NCI-H2081 treated with DMSO at 0.1 percent for 48 hours (cell line): ENCODE data around the gene TMED10.
"Not testable (repeated sequence)": the region's sequence is repeated elsewhere in the genome, so short reads cannot be mapped to it uniquely, and the experiment has no call there.

Experiments used
- DNase-seq: peaks from one replicate; lab custom pipeline; 2025; lab: John Stamatoyannopoulos, UW

Gene TMED10

DNA sequence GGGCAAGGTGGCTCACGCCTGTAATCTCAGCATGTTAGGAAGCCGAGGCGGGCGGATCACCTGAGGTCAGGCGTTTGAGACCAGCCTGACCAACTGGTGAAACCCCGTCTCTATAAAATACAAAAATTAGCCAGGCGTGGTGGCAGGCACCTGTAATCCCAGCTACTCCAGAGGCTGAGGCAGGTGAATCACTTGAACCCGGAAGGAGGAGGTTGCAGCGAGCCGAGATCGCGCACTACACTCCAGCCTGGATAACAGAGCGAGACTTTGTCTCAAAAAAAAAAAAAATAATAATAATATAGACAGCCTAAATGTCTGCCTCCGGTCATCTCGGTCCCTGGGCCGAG, 49.0 kb downstream of the TMED10 start:
- DNase-seq = not testable (repeated sequence)

DNA sequence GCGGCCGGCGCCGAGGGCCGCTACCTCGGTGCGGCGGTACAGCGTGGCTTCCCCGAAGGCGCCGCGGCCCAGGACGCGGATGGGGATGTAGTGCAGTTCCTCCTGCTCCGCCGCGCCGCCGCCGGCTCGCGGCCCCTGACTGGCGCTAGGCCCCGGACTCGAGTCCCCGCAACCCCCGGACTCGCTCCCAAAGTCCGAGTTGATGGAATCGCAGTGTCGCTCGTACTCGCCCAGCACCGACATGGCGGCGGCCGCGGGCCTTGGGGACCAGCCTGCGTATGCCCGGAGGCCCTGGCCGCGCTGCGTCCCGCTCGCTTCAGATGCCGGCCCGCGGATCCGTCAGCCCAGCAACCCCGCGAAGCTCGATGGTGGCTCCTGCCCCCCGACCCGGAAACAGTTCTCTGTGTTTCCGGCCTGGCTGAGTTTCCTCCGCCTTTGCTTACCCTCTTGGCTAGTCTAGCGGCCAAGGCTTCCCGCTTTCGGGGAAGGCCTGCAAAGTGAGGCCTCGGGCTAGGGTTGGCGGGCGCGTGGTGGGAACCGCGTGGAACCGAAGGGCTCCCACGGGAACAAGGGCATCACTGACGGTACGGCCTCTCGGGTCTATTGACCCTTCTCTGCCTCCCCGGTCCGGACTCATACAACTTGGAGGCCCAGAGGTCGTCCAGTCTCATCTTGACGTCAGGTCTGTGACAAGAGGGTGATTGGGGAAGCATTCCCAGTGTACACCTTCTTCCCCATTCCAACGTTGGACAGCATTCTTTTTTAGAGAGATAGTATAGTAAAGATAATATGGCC, 49.5 kb downstream of the TMED10 start, which contains the start of gene NEK9:
Gene NEK9 (minus strand): TSS at position 370 of the 795 bp plus-strand sequence. CDS start 127 bp downstream, at position 243.
- peak; percentile 5 for DNase-seq

DNA sequence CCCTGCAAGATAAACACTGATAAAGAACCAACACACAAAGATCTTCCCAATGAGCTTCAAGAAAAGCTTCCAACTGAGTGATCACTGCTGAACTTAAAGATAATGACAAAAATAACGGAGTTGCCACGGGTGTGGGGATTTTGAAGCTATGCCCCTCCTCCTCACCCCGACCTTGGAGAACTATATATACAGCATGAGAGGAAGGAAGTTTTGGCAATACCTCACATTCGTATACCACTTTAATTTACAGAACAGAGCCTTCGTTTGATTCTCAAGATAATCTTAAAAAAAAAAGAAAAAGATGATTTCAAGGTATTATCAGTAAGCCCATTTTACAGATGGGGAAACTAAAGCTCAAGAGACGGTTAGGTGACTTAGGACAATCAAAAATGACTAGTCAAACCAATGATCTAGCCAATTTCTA, 50.3 kb downstream of the TMED10 start:
- no peak for DNase-seq

DNA sequence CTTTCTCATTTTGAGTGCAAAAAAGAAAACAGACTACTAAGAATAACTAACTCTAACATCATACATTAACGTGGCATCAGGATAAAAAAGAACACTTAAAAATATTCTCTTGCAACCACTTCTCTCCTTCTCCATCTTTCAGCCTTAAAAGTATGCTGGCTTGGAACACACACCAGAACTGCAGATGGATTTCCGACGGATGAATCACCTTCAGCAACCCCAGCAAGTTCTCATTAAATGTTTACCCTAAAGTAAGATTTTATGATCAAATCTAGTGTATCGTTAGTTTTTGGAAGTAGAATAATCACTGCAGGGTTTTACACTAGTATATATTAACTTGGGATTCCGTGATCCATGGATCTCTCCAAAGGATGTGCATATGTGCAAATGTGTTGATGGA, 50.8 kb downstream of the TMED10 start:
- no peak for DNase-seq

- DNase-seq = no peak
These were observed 52.4 kb downstream of the TMED10 start for GRCh38 chr14:75123991-75124390.

DNA sequence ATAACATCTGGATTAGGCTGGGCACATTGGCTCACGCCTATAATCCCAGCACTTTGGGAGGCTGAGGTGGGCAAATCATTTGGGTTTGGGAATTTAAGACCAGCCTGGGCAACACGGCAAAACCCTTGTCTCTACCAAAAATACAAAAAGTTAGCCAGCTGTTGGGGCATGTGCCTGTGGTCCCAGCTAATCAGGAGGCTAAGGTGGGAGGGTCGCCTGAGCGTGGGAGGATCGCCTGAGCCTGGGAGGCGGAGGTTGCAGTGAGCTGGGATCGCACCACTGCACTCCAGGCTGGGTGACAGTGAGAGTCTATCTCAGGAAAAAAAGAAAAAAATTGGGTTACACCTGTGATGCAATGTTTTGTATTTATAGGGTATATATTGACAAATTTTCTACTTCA, 54.9 kb downstream of the TMED10 start:
- no peak for DNase-seq

- DNase-seq = no peak
These were observed 55.7 kb downstream of the TMED10 start for GRCh38 chr14:75120541-75121291.

DNA sequence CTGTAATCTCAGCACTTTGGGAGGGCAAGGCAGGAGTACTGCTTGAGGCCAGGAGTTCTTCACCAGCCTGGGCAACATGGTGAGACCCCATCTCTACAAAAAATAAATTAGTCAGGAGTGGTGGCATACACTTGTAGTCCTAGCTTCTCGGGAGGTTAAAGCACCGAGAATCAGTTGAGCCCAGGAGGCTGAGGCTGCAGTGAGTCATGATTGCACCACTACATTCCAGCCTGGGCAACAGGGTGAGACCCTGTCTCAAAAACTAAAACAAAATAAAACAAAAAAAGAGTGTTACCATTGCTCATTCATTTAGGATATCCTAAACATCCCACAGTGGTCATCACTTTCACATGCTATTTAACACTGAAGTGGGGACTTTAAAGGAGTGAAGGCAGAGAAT, 57.4 kb downstream of the TMED10 start:
- DNase-seq = no peak

DNA sequence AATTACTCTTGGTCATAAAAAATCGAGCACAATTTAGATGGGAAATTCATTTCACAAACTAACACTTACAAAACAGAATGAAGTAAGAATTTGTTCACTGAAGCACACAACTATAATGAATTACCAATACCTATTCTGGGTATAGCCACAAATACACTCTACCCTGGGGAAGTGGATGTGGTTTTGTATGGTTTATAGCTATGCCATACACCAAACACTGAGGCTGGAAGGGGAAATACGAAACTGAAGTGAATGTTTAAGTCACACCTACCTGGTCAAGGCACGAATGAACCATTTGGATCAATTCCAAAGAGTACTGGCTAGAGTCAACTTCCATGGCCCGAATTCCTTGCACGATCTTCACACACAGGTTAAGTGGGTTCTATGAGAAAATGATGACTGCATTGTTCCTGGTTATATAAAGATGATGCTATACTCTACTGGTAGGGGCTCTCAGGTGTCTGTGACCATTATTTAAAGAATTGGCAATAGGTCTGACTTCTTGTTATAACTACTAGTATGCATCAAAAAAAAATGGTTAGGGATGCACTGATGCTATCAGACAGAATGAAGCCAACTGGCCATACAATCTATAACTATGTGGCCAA, 62.4 kb downstream of the TMED10 start:
- no peak for DNase-seq

DNA sequence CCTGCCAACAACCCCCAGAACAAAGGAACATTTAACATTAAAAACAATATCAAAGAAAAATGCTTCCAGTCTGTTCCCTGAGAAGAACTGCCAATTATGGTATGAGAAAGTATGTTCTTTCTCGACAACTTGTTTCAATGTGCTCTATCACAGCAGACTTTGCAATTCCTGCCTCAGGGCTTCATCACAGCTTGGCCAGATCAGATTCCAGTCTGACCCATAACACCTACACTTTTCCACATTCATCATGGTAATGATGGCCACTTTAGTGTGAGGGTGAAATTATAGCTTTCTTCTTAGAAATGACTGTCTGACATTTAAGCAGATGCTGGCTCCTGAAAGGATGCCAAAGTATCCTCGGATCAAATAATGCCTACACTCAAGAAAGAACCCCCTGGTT, 66.5 kb downstream of the TMED10 start:
- no peak for DNase-seq

- DNase-seq = no peak
These were observed 69.2 kb downstream of the TMED10 start for GRCh38 chr14:75107186-75107585.

DNA sequence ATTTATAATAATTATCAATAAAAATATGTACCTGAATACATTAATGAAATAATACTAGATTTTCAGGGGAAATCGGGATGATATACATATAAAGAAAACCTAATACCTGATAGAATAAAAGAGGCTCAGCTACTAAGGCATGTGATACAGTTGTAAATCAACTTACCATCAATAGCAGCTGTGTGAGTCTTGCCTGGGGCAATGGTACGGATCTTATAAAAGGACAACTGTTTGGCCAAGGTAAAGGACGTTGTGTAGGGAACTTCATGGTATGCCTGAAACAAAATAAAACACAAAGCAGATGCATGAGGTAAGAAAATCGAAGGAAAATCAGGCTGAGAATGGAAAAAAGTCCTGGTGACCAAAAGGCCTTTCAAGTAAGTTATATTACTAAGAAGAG, 74.9 kb downstream of the TMED10 start:
- no peak for DNase-seq

DNA sequence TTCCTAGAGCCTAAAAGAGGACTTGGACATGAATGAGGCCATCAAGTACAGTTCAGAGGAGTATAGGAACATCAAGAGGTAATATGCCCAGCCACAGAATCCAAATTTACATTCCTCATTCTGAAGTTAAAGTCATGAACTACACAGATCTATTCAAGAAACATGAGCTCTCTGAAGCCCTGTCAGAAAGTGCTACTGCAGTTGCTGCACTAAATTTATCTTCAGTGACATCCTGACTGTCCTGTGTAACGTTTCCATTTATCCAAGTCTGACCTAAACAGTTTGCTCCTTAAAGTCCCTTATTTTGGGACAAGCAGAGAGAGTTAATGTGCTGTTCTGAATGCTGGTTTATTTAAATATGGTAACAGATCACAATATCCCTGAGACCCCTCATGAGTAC, 77.7 kb downstream of the TMED10 start:
- no peak for DNase-seq

- no peak for DNase-seq
These were observed 78.2 kb downstream of the TMED10 start for GRCh38 chr14:75098212-75098611.

DNA sequence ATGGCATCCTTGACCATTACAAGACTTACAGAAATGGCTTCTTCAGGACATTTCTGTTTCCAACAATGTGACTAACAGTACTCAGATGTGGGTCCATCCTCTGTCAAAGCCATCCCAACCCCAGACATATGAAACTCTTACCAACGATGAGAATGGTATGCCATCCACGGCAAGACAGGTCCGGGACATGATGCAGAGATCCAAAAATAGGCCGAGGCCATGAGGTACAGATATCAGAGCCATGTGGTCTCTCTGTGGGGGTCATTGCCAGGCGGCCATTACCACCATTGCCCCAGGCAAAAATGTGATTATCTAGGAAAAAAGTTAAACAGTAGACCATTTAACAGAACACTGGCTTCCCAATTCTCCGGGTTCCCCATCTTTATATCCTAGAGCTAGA, 79.5 kb downstream of the TMED10 start:
- DNase-seq = no peak

GRCh38 chr14:75095690-75096089, 80.7 kb downstream of the TMED10 start:
- DNase-seq = no peak

GRCh38 chr14:75094896-75095295, 81.5 kb downstream of the TMED10 start:
- no peak for DNase-seq

GRCh38 chr14:75092698-75093097, 83.7 kb downstream of the TMED10 start:
- no peak for DNase-seq

GRCh38 chr14:75091251-75091650, 85.2 kb downstream of the TMED10 start:
- DNase-seq = no peak

DNA sequence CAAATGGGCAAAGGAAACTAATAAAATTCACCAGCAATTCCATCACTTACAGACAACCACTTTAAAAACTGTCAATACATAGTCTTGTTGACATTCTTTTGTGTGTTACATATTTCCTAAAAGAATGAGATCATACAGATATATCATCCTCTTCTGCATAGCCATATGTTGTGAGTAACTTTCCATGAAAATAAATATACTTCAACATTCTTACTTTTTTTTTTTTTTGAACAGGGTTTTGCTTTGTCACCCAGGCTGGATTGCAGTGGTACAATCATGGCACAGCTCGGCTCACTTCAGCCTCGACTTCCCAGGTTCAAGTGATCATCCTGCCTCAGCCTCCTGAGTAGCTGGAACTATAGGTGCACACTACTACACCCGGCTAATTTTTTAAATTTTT, 86.1 kb downstream of the TMED10 start:
- no peak for DNase-seq

- DNase-seq = peak; percentile 21
These were observed 87.6 kb downstream of the TMED10 start for GRCh38 chr14:75088566-75089373.

DNA sequence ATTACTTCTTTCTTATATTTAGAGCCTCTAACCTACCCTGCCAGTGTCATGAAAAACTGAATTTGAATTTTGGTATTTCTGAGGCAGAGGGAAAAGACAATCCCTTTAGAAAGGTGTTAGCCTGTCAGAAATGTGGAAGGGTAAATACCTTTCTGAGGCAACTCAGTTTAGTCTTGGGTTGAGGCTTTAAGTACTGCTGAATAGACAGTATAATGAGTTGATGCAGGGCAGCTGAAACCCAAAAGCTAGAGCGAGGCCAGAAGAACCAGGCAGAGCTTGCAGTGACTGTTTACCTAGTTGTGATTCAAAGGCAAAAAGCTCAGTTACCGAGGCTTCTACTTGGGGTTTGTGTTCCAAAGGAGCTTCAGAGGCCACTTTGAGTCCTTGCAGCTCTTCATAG, 88.3 kb downstream of the TMED10 start:
- DNase-seq = no peak
